C4-2B (cell line): ENCODE data around the gene BSN.

Source experiments
- H3K27ac ChIP-seq: fragments of 450-650 bp; 2 replicates; pipeline ENCODE4 v1.5.1; 2017
- ZFX ChIP-seq: fragments of 450-650 bp; IDR thresholded peaks from 2 replicates; pipeline ENCODE4 v1.6.1; 2017
- TF ChIP-seq, protein P1 (sequence below): fragments of 450-650 bp; conservative IDR thresholded peaks from 2 replicates; pipeline ENCODE4 v1.5.1; 2017; ENCODE audit warnings: mild to moderate bottlenecking

The BSN gene

DNA sequence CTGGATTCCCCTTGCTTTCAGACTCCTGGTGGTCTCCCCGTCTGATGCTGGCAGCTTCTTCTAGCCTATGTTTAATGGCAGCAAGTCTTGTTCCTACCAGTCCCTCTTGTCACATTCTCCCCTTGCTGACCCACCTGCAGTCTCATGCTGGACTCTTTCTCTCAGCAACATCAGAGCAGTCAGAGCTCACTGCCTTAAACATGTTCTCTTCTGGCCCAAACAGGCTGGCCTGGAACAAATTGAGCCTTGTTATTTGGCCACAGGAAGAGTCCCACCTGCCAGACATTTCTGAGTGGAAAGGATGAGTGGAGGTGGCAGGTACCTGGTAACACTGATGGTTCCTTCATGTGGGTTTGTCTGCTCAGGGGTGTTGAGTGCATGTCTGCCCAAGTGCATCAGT, 60.7 kb downstream of the BSN start:
- H3K27ac ChIP-seq = no peak overlapping the region
- TF ChIP-seq, protein P1, sequence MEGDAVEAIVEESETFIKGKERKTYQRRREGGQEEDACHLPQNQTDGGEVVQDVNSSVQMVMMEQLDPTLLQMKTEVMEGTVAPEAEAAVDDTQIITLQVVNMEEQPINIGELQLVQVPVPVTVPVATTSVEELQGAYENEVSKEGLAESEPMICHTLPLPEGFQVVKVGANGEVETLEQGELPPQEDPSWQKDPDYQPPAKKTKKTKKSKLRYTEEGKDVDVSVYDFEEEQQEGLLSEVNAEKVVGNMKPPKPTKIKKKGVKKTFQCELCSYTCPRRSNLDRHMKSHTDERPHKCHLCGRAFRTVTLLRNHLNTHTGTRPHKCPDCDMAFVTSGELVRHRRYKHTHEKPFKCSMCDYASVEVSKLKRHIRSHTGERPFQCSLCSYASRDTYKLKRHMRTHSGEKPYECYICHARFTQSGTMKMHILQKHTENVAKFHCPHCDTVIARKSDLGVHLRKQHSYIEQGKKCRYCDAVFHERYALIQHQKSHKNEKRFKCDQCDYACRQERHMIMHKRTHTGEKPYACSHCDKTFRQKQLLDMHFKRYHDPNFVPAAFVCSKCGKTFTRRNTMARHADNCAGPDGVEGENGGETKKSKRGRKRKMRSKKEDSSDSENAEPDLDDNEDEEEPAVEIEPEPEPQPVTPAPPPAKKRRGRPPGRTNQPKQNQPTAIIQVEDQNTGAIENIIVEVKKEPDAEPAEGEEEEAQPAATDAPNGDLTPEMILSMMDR = no peak
- TF ChIP-seq ZFX = no peak

DNA sequence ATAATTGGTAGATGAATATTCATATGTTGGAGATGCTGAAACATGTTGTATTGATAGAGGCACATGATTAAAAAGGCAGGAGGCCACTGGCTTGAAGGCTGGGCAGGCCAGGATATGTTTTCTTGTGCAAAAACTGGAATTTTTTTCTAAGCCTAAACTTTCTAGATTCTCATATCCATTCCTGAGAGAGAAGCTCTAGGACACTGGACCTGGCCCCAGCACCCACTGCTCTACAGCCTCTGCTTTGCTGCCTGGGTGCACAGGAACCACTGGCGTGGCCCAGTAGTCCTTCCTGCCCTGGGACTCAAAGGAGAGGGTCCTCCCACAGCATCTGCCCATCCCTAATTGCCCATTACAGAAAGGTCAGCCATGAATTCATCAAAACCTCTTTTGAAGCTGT, 61.8 kb downstream of the BSN start:
- no peak overlapping the region for H3K27ac ChIP-seq
- TF ChIP-seq, protein P1 = no peak
- no peak for TF ChIP-seq ZFX

DNA sequence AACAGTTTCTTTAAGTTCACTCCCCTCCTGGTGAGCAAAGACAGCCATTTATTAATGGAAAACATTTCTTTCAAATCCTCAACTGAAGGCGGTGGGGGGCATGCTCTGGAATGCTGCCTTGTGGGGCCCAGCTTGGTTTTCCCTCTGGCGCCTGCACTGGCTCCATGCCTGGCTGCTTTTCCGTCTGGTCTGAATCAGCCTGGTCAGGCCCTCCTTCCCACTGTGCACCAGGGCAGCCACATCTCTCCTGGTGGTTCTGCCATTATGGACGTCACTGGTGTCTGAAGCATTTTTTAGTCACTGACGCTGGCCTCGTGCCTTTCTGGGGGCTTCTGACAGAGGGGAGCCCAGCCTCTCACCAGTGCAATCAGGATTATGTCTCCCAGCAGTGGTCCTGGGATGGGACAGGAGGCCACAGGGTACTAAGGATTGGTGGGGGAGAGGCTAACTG, 62.2 kb downstream of the BSN start:
- no peak for TF ChIP-seq ZFX
- TF ChIP-seq, protein P1 = no peak
- H3K27ac ChIP-seq = no peak overlapping the region

DNA sequence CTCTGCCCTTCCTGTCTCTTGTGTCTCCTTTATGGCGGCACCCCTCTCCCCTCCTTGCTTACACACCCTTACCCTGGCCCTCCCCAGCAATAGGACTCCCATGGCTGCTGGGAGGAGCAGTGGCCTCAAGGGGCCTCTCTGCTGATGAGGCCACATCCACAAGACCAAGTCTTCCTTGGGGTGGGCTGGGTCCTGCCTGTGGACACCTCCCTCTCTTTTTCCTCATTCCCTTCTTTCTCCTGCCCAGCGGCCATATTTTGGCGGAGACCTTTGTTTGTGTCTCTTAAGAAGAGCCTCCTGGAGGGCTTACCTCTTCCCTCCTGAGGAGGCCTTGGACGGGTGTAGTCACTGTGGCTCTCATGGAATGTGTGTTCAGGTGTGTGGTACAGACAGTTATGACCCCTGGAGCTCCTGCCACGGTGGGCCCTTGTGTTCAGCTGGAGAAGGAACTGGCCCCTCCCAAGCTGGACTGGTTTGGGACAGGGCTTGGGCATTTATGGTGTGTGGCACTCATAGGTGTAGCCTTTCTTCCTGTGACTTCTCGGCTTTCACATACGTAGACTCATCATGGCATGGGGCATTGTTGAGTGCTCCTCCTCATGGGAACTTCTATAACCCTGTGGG, 63.2 kb downstream of the BSN start:
- TF ChIP-seq, protein P1 = no peak
- TF ChIP-seq ZFX = no peak
- no peak overlapping the region for H3K27ac ChIP-seq

DNA sequence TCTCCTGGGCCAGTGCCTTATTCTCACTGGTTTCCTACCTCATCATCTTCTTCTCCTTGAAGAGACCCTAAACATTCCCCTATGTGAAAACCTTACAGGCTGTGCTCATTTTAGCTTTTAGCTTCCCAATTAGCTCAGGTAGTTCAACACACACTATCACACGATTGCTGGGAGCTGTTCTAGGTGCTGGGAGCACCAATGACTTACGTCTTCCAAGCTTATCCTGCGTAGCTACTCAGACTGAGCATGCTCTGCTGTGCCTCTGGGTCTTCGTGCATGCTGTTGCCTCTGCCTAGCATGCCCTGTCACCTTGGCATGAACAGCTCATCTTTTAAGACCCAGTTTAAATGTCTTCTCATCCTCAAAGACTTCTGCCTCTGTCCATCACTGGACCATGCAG, 64.1 kb downstream of the BSN start:
- no peak overlapping the region for H3K27ac ChIP-seq
- no peak for TF ChIP-seq ZFX
- TF ChIP-seq, protein P1 = no peak

DNA sequence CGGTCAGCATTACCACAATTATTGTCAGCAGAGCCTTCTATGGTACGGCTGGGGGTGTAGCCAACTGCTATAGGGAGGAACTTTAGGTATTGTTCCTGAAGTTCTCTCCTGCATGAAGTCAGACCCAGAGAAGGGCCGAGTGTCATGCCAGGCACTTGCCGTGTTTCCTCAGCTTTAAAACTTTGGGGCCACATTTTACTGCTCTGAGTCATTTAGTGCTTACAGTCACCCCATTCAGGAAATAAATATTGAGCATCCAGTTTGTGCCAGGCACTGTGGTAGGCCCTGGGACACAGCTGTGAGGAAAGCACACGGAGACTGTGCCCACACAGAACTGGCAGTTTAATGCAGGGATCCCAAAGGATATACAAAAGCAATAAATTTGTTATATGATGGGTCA, 65.4 kb downstream of the BSN start:
- TF ChIP-seq ZFX = no peak
- TF ChIP-seq, protein P1 = no peak

DNA sequence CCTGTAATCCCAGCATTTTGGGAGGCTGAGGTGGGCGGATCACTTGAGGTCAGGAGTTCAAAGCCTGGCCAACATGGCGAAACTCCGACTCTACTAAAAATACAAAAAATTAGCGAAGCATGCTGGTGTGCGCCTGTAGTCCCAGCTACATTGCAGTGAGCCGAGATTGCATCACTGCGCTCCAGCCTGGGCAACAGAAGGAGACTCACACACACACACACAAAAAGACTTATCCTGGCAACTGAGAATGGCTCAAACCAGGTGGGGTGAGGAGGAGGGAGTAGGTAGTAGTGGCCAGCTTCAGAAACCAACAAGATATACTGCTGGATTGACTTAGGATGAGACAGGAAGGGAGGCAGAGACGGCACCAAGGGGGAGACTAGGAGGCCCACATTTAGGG, 66.5 kb downstream of the BSN start:
- TF ChIP-seq, protein P1 = no peak
- TF ChIP-seq ZFX = no peak
- no peak overlapping the region for H3K27ac ChIP-seq

More for the DNA sequence above, 65.4 kb downstream of the BSN start:
- no peak overlapping the region for H3K27ac ChIP-seq
